Hematopoietic multipotent progenitor cell (in vitro differentiated cells): ENCODE data around the gene ALOX5AP. TPM values are rescaled to one million over a fixed set of nuclear protein-coding genes. Genes with fewer than 3 reads are reported as not detected.

Source experiments
- total RNA-seq: library from RNA; depleted of rRNA; stranded (reverse); fragments of >200 nt; gene quantifications from one replicate; pipeline ENCODE4 v1.2.3, GENCODE V29; 2012

The ALOX5AP gene
- total RNA-seq, 1 donor: 6.5 TPM

Other genes starting within 250 kb of the ALOX5AP start
- gene USPL1, start 117.6 kb upstream of the ALOX5AP start, total RNA-seq: 11.8 TPM
- gene MEDAG, start 170.7 kb downstream of the ALOX5AP start, total RNA-seq: not detected
- not detected for gene TEX26, start 197.1 kb downstream of the ALOX5AP start, total RNA-seq